GM23338 (cell line): ENCODE measurements around the gene IL1RL1. TPM values are rescaled to one million over a fixed set of nuclear protein-coding genes. Genes with fewer than 3 reads are reported as not detected.

Experiments used
- ETS1 ChIP-seq: IDR thresholded peaks from 2 replicates; pipeline ENCODE4 v1.6.1; 2016; ENCODE audit warnings: antibody characterized with exemption
- JUNB ChIP-seq: IDR thresholded peaks from one replicate; pipeline ENCODE4 v1.6.1; 2016; ENCODE audit warnings: antibody characterized with exemption; ENCODE audit not compliant: unreplicated experiment
- NANOG ChIP-seq: IDR thresholded peaks from 2 replicates; pipeline ENCODE4 v1.6.1; 2016; ENCODE audit warnings: antibody characterized with exemption, borderline replicate concordance
- POLR2AphosphoS5 ChIP-seq: IDR thresholded peaks from 2 replicates; pipeline ENCODE4 v1.6.1; 2016; ENCODE audit warnings: antibody characterized with exemption, low read depth
- polyA plus RNA-seq: library from polyadenylated mRNA; unstranded; fragments of >200 nt; fragmentation: Nextera tagmentation; extraction: Ambion mirVana; gene quantifications from 2 replicates; pipeline ENCODE4 v1.2.1, GENCODE V29; 2016
- total RNA-seq: library from RNA; depleted of rRNA; stranded (reverse); fragments of >200 nt; shearing (Covaris generic); gene quantifications from 2 replicates; pipeline ENCODE4 v1.2.3, GENCODE V29; 2014; rRNA removed
- TF ChIP-seq, protein P1 (sequence below): fragments of 250-450 bp; sonication (Bioruptor Pico); IDR thresholded peaks from 2 replicates; pipeline ENCODE4 v1.5.0; 2020; ENCODE audit warnings: mild to moderate bottlenecking, moderate library complexity

Gene IL1RL1
- total and polyA plus RNA-seq, 2 experiments from 2014 or later = not detected

DNA sequence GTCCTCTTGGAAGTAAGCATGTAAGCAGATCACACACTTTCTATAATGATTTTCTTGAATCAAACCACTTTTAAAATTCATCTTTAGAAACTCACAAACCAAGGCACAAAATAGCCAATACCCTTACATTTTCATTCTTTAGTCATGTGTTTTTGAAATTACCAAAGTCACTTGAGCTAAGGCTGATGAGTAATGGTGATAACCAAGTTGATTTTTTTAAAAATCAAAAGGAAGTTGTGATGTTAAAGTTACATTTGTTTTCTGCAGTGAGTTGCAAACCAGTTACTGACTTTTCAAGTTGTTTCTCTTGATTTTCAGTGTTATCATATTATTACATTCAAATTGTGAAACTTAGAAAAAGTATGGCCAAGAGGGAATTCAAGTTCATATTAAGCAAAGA lies 90.1 kb downstream of the IL1RL1 start (continued):
- TF ChIP-seq, protein P1, sequence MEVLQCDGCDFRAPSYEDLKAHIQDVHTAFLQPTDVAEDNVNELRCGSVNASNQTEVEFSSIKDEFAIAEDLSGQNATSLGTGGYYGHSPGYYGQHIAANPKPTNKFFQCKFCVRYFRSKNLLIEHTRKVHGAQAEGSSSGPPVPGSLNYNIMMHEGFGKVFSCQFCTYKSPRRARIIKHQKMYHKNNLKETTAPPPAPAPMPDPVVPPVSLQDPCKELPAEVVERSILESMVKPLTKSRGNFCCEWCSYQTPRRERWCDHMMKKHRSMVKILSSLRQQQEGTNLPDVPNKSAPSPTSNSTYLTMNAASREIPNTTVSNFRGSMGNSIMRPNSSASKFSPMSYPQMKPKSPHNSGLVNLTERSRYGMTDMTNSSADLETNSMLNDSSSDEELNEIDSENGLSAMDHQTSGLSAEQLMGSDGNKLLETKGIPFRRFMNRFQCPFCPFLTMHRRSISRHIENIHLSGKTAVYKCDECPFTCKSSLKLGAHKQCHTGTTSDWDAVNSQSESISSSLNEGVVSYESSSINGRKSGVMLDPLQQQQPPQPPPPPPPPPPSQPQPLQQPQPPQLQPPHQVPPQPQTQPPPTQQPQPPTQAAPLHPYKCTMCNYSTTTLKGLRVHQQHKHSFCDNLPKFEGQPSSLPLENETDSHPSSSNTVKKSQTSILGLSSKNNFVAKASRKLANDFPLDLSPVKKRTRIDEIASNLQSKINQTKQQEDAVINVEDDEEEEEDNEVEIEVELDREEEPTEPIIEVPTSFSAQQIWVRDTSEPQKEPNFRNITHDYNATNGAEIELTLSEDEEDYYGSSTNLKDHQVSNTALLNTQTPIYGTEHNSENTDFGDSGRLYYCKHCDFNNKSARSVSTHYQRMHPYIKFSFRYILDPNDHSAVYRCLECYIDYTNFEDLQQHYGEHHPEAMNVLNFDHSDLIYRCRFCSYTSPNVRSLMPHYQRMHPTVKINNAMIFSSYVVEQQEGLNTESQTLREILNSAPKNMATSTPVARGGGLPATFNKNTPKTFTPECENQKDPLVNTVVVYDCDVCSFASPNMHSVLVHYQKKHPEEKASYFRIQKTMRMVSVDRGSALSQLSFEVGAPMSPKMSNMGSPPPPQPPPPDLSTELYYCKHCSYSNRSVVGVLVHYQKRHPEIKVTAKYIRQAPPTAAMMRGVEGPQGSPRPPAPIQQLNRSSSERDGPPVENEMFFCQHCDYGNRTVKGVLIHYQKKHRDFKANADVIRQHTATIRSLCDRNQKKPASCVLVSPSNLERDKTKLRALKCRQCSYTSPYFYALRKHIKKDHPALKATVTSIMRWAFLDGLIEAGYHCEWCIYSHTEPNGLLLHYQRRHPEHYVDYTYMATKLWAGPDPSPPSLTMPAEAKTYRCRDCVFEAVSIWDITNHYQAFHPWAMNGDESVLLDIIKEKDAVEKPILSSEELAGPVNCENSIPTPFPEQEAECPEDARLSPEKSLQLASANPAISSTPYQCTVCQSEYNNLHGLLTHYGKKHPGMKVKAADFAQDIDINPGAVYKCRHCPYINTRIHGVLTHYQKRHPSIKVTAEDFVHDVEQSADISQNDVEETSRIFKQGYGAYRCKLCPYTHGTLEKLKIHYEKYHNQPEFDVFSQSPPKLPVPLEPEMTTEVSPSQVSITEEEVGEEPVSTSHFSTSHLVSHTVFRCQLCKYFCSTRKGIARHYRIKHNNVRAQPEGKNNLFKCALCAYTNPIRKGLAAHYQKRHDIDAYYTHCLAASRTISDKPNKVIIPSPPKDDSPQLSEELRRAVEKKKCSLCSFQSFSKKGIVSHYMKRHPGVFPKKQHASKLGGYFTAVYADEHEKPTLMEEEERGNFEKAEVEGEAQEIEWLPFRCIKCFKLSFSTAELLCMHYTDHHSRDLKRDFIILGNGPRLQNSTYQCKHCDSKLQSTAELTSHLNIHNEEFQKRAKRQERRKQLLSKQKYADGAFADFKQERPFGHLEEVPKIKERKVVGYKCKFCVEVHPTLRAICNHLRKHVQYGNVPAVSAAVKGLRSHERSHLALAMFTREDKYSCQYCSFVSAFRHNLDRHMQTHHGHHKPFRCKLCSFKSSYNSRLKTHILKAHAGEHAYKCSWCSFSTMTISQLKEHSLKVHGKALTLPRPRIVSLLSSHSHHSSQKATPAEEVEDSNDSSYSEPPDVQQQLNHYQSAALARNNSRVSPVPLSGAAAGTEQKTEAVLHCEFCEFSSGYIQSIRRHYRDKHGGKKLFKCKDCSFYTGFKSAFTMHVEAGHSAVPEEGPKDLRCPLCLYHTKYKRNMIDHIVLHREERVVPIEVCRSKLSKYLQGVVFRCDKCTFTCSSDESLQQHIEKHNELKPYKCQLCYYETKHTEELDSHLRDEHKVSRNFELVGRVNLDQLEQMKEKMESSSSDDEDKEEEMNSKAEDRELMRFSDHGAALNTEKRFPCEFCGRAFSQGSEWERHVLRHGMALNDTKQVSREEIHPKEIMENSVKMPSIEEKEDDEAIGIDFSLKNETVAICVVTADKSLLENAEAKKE (CRISPR knock-in tag) = no peak
- TF ChIP-seq NANOG = no peak
- TF ChIP-seq ETS1 = no peak
- no peak for TF ChIP-seq JUNB
- TF ChIP-seq POLR2AphosphoS5 = no peak

Other genes with a start within 250 kb of the IL1RL1 start
- gene IL1R1, start 168.8 kb upstream of the IL1RL1 start, total RNA-seq = 0.17 and 0.47 TPM in 2 replicates
- gene IL1R1, start 168.8 kb upstream of the IL1RL1 start, polyA plus RNA-seq = 0.26 TPM in 1 of 2 replicates, not detected in the other
- gene IL1RL2, start 124.5 kb upstream of the IL1RL1 start, total RNA-seq = not detected in 2 replicates
- gene IL1RL2, start 124.5 kb upstream of the IL1RL1 start, polyA plus RNA-seq = not detected in 2 replicates
- gene IL18R1, start 44.2 kb downstream of the IL1RL1 start, total RNA-seq = 0.17 and 0.89 TPM in 2 replicates
- gene IL18R1, start 44.2 kb downstream of the IL1RL1 start, polyA plus RNA-seq = 0.39 TPM in 1 of 2 replicates, not detected in the other
- gene IL18RAP, start 111.6 kb downstream of the IL1RL1 start, total RNA-seq = not detected in 2 replicates
- not detected in 2 replicates for gene IL18RAP, start 111.6 kb downstream of the IL1RL1 start, polyA plus RNA-seq
- gene SLC9A4, start 161.7 kb downstream of the IL1RL1 start, total RNA-seq = not detected in 2 replicates
- gene SLC9A4, start 161.7 kb downstream of the IL1RL1 start, polyA plus RNA-seq = not detected in 2 replicates